ENCODE measurements around the gene HYAL1. TPM values are rescaled to one million over a fixed set of nuclear protein-coding genes. Genes with fewer than 3 reads are reported as not detected.

The HYAL1 gene
- 0.26 TPM for polyA plus RNA-seq (2013, experiment 1 of 2; ENCODE audit: insufficient read length)
- polyA plus RNA-seq (2013, experiment 2 of 2; ENCODE audit: insufficient read length), result 0.45 TPM

GRCh38 chr3:50303013-50303815 lies at the start of gene HYAL1:
HYAL1 (minus strand) TSS chr3:50303574; CDS start chr3:50302956, 618 bp downstream.
- DNase-seq, result no peak

GRCh38 chr3:50352781-50353180 lies 49.4 kb upstream of the HYAL1 start:
- DNase-seq, result no peak

GRCh38 chr3:50351323-50351697 lies 47.9 kb upstream of the HYAL1 start:
- no peak for DNase-seq

GRCh38 chr3:50350527-50351322 lies 47.4 kb upstream of the HYAL1 start, which contains the start of the genes CYB561D2 and NPRL2:
CYB561D2 (plus strand) TSS chr3:50350862; CDS start chr3:50351434, 572 bp downstream.
NPRL2 (minus strand) TSS chr3:50350775; CDS start chr3:50350652, 123 bp downstream.
- peak; percentile 90 for DNase-seq

- no peak for DNase-seq
Observed at GRCh38 chr3:50350213-50350526, 46.8 kb upstream of the HYAL1 start.

- DNase-seq, result peak; percentile 70
Observed at GRCh38 chr3:50347187-50347813, 43.9 kb upstream of the HYAL1 start.

- peak; percentile 47 for DNase-seq
Observed at GRCh38 chr3:50345586-50346234, 42.3 kb upstream of the HYAL1 start, which contains the start of gene ZMYND10. ZMYND10 (minus strand) TSS chr3:50345732; CDS start chr3:50345579, 153 bp downstream.

GRCh38 chr3:50345008-50345407 lies 41.6 kb upstream of the HYAL1 start:
- no peak for DNase-seq

GRCh38 chr3:50342813-50343633 lies 39.6 kb upstream of the HYAL1 start:
- DNase-seq, result no peak

GRCh38 chr3:50341996-50342650 lies 38.7 kb upstream of the HYAL1 start:
- DNase-seq, result no peak

GRCh38 chr3:50341537-50341936 lies 38.2 kb upstream of the HYAL1 start:
- DNase-seq, result no peak

GRCh38 chr3:50340448-50341329 lies 37.3 kb upstream of the HYAL1 start, which contains the start of gene RASSF1:
RASSF1 (minus strand) TSS chr3:50340836; CDS start chr3:50340805, 31 bp downstream.
- peak; percentile 63 for DNase-seq

- DNase-seq, result no peak
Observed at GRCh38 chr3:50340147-50340447, 36.7 kb upstream of the HYAL1 start.

- DNase-seq, result peak; percentile 55
Observed at GRCh38 chr3:50339485-50340146, 36.2 kb upstream of the HYAL1 start.

- DNase-seq, result no peak
Observed at GRCh38 chr3:50338965-50339364, 35.6 kb upstream of the HYAL1 start.

- DNase-seq, result peak; percentile 99
Observed at GRCh38 chr3:50337175-50337861, 33.9 kb upstream of the HYAL1 start.

- DNase-seq, result no peak
Observed at GRCh38 chr3:50336452-50337174, 33.2 kb upstream of the HYAL1 start.
